COLO668 (cell line): ENCODE measurements around the gene PRKCD.
A peak's percentile ranks its signal among the peaks of the same experiment; 100 is the strongest.

Source experiments
- DNase-seq: peaks from one replicate; lab custom pipeline; 2025; ENCODE audit not compliant: unreplicated experiment; lab: John Stamatoyannopoulos, UW

PRKCD gene

DNA sequence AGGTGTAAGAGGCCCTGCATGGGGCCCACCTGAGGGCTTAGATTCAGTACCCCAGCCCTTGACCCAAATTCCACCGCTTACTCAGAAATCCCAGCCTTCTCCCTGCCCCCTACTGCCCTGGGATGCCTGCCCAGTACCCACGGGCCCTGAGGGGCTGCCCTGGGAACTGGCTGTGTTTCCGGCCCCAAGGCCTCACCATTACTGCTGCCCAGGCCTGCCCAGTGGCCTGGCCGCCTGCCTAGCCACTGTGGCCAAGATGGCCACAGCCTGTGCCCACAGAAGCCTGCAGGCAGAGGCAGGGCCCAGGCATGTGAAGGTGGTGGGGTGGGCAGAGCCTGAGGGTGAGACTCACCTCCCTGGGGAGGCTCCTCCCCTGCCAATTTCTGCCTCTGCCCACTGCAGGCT, 6.1 kb upstream of the PRKCD start:
- no peak for DNase-seq

DNA sequence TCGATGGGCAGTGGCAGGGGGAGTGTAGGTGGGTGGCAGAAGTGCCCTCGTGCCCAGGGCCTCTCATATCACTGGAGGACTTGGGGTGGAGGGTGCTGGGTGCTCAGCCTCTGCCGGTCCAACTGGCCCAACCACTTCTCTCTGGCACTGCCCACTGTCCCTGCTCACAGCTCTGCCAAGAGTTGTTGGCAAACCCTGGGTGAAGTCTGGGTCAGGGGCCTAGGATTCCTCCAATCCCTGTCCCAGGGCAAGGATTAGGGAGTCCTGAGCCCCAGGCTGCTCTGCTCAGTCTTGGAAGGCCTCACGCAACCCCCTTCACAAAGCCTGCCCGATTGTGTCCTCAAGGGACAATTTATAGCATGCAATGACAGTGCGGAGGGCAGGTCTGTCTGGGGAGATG, 5.2 kb upstream of the PRKCD start:
- DNase-seq: peak; percentile 8

- no peak for DNase-seq
Measured at GRCh38 chr3:53156368-53156834, 4.6 kb upstream of the PRKCD start.

- DNase-seq: no peak
Measured at GRCh38 chr3:53157974-53158580, 2.9 kb upstream of the PRKCD start.

DNA sequence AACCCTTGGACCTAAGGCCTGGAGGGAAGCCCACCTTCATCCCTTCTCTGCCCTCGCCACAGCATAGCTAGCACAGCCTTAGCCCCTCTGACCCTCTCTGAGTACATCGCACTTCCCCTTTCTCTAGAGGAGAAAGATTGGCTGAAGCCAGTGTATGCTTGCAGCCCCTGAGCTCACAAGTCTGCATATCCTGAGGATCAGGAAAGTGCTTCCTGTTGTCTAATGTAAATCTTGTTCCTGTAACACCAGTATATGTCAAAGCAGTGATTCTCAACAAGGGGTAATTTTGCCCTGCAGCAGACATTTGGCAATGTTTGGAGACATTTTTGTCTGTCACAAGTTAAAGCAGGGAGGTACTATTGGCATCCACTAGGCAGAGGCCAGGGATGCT, 2.2 kb upstream of the PRKCD start:
- DNase-seq: no peak

GRCh38 chr3:53159156-53160060, 1.6 kb upstream of the PRKCD start:
- DNase-seq: peak; percentile 84

DNA sequence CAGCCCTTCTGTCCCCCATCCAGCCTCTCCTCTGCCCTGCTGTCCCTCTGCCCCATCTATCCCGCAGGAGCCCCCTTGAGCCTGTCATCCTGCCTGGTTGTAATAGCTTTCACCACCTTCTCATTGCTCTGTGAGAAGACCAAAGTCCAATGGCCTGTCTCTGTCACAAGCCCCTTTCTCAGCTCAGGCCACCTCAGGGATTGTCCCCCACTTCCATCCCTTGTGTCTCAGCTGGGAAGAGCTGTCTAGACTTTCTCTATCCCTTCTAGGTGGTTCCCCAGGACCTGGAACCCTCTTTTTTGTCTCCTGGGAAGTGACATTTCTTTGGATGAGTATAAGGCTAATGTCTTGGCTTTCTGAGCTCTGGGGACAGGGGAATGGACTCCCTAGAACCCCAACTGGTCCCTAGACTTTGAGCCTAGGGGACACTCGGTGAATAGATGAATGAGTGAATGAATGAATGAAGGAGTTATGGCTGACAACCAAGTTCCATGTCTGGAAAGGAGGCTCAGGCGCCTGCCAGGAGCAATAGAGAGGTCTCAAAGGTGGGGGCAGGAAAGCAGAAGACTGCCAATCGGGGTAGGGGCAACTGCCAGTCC, 849 bp upstream of the PRKCD start:
- no peak for DNase-seq

GRCh38 chr3:53161450-53161819, 426 bp downstream of the PRKCD start:
- DNase-seq: peak; percentile 29

GRCh38 chr3:53161820-53162671, 1.0 kb downstream of the PRKCD start:
- peak; percentile 31 for DNase-seq

GRCh38 chr3:53162672-53163443, 1.8 kb downstream of the PRKCD start:
- DNase-seq: peak; percentile 6

GRCh38 chr3:53163444-53164387, 2.7 kb downstream of the PRKCD start:
- no peak for DNase-seq

DNA sequence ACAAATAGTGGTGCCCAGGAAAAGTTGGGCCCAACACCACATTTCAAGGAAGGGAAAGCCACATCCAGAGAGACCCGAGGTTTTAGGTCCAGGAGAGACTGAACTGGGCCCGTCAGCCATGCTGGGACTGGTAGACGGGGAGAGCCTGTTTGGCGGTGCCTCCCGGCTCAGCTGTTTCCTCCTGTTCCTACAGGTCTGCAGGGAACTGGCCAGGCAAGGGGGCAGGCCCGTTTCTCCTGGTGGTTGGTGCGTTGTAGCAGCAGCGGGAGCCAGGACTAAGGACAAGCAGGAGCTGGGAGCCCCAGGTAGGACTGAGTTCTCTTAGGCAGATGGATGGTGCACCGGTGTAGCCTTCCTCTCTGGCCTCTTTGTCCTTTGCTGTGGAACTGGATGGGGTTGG, 3.9 kb downstream of the PRKCD start:
- no peak for DNase-seq

DNA sequence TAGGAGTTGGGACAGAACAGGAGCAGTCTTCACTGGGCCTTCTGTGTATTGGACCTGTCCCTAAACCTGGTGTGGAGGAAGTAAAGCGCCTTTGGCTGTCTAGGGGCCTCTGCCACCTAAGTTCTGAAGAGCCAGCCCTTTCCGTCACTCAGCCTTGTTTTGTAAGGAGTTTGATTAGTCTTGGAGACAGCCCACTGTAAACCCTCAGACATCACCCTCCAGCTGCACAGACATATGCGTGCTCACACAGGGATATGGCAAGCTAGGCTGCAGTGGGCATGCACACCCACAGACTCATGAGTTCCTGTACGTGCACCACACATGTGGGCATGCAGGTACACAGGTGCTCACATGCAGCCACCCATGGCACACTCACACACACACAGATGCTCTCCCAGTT, 5.2 kb downstream of the PRKCD start:
- DNase-seq: no peak

DNA sequence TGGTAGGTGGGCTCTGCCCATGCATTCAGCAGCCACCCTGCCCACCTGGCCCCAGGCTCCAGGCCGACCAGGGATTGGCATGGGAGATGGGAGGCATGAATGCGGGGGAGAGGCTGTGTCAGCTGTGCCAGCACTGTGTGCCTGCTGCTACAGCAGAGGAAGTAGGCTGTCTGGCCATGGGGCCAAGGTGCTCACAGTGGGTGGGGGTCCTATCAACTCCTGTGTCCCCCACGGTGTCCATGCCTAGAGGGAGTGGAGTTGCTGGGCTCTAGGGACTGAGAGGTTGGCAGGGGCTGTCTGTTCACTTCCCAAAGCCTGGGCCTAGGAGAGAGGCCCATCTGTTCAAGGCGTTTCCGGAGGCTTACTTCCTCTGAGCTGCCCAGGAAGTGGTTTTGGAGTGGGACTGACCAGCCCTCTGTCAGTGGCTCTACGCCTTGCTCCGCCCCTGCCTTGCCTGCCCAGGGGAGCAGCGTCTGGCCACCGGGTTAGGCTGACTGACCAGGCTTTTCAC, 5.8 kb downstream of the PRKCD start:
- DNase-seq: no peak

- no peak for DNase-seq
Measured at GRCh38 chr3:53167418-53168174, 6.6 kb downstream of the PRKCD start.

- DNase-seq: no peak
Measured at GRCh38 chr3:53168175-53168923, 7.3 kb downstream of the PRKCD start.

- peak; percentile 61 for DNase-seq
Measured at GRCh38 chr3:53169045-53169831, 8.2 kb downstream of the PRKCD start.
